CD4-positive, alpha-beta T cell treated with Interleukin-17A for 1 hour (primary cell): ENCODE data around the gene CEP112.
"Not testable (repeated sequence)": the region's sequence is repeated elsewhere in the genome, so short reads cannot be mapped to it uniquely, and the experiment has no call there.

Source experiments
- DNase-seq: peaks from one replicate; pipeline ENCODE4 v3.0.0-alpha.2; 2020

Gene CEP112

GRCh38 chr17:65712383-65713267 is 479.3 kb downstream of the CEP112 start:
- no peak for DNase-seq

- DNase-seq: peak; percentile 1
These were observed 480.2 kb downstream of the CEP112 start for GRCh38 chr17:65711671-65712276.

- no peak for DNase-seq
These were observed 484.2 kb downstream of the CEP112 start for GRCh38 chr17:65707780-65708179.

GRCh38 chr17:65704731-65705130 is 487.2 kb downstream of the CEP112 start:
- no peak for DNase-seq

- DNase-seq: no peak
These were observed 488.0 kb downstream of the CEP112 start for GRCh38 chr17:65703891-65704290.

- no peak for DNase-seq
These were observed 492.5 kb downstream of the CEP112 start for GRCh38 chr17:65699459-65699858.

GRCh38 chr17:65698381-65699061 is 493.4 kb downstream of the CEP112 start:
- DNase-seq: no peak

- no peak for DNase-seq
These were observed 494.3 kb downstream of the CEP112 start for GRCh38 chr17:65697661-65698060.

GRCh38 chr17:65696739-65697394 is 495.1 kb downstream of the CEP112 start:
- no peak for DNase-seq

- DNase-seq: no peak
These were observed 497.3 kb downstream of the CEP112 start for GRCh38 chr17:65694601-65695000.

- no peak for DNase-seq
These were observed 501.2 kb downstream of the CEP112 start for GRCh38 chr17:65690626-65691310.

- no peak for DNase-seq
These were observed 503.6 kb downstream of the CEP112 start for GRCh38 chr17:65688307-65688706.

GRCh38 chr17:65685110-65685509 is 506.8 kb downstream of the CEP112 start:
- no peak for DNase-seq

GRCh38 chr17:65684631-65685030 is 507.3 kb downstream of the CEP112 start:
- no peak for DNase-seq

- no peak for DNase-seq
These were observed 508.5 kb downstream of the CEP112 start for GRCh38 chr17:65683428-65683827.

- not testable (repeated sequence) for DNase-seq
These were observed 510.2 kb downstream of the CEP112 start for GRCh38 chr17:65681763-65682162.

GRCh38 chr17:65679165-65679845 is 512.6 kb downstream of the CEP112 start:
- no peak for DNase-seq

- no peak for DNase-seq
These were observed 513.4 kb downstream of the CEP112 start for GRCh38 chr17:65678546-65678945.

GRCh38 chr17:65677932-65678331 is 514.0 kb downstream of the CEP112 start:
- no peak for DNase-seq

- DNase-seq: no peak
These were observed 517.5 kb downstream of the CEP112 start for GRCh38 chr17:65674246-65675045.
